Mammary epithelial cell (primary cell): ENCODE measurements around the gene GALNT2.

ENCODE experiments used
- CTCF ChIP-seq, 2 donors: IDR thresholded peaks in 1 of 2; conservative IDR thresholded peaks in 1 of 2; 2 replicates each; pipeline ENCODE4 v1.5.1; 2011 to 2012; ENCODE audit warnings: inconsistent platforms in 2 of 2, low read length in 2 of 2, mild to moderate bottlenecking in 2 of 2, control low read depth in 1 of 2, low read depth in 1 of 2; ENCODE audit not compliant: insufficient read depth in 1 of 2; ENCODE audit errors: extremely low read depth in 1 of 2
- EZH2 ChIP-seq: IDR thresholded peaks from 2 replicates; pipeline ENCODE4 v1.6.1; 2012; ENCODE audit warnings: low read length, inconsistent platforms, borderline replicate concordance

GRCh38 chr1:230240446-230241086 is 173.5 kb downstream of the GALNT2 start:
- no peak for TF ChIP-seq CTCF (conservative IDR thresholded peaks at IDR 0.05 in 1 of 2, IDR thresholded peaks at IDR 0.05 in 1 of 2; ENCODE audit: extremely low read depth in 1 of 2, insufficient read depth in 1 of 2, low read depth in 1 of 2, low read length in 2 of 2)
- no peak for TF ChIP-seq EZH2
